Type B pancreatic cell (in vitro differentiated cells): ENCODE data around the gene SYNDIG1. TPM values are rescaled to one million over a fixed set of nuclear protein-coding genes. Genes with fewer than 3 reads are reported as not detected.

ENCODE experiments used
- DNase-seq: peaks from one replicate; pipeline ENCODE4 v3.0.0; 2021; ENCODE audit warnings: mixed read lengths; ENCODE audit not compliant: unreplicated experiment; ENCODE audit errors: extremely low spot score
- H3K27ac Mint-ChIP-seq: 2 replicates; pipeline ENCODE4 v1.8.0; 2021; ENCODE audit warnings: mild to moderate bottlenecking, mixed read lengths
- H3K27me3 Mint-ChIP-seq: 2 replicates; pipeline ENCODE4 v1.8.0; 2021; ENCODE audit warnings: mixed read lengths
- H3K36me3 Mint-ChIP-seq: 2 replicates; pipeline ENCODE4 v1.8.0; 2021; ENCODE audit warnings: mixed read lengths
- H3K4me1 Mint-ChIP-seq: one replicate; pipeline ENCODE4 v1.8.0; 2021; ENCODE audit warnings: mixed read lengths; ENCODE audit not compliant: unreplicated experiment
- H3K4me3 Mint-ChIP-seq: 2 replicates; pipeline ENCODE4 v1.8.0; 2021; ENCODE audit warnings: mild to moderate bottlenecking, mixed read lengths
- H3K9me3 Mint-ChIP-seq: 2 replicates; pipeline ENCODE4 v1.8.0; 2021; ENCODE audit warnings: mixed read lengths
- total RNA-seq: library from RNA; stranded (reverse); gene quantifications from 2 replicates; pipeline ENCODE4 v1.2.1, GENCODE V29; 2021; ENCODE audit warnings: low replicate concordance
- TF ChIP-seq, protein P1 (sequence below): fragments of 200-600 bp; sonication (generic); conservative IDR thresholded peaks from 2 replicates; pipeline ENCODE4 v1.5.0; 2021; ENCODE audit warnings: antibody characterized with exemption, mild to moderate bottlenecking

Gene SYNDIG1
- total RNA-seq, 1 donor from 2014 or later: 4.3 TPM

DNA sequence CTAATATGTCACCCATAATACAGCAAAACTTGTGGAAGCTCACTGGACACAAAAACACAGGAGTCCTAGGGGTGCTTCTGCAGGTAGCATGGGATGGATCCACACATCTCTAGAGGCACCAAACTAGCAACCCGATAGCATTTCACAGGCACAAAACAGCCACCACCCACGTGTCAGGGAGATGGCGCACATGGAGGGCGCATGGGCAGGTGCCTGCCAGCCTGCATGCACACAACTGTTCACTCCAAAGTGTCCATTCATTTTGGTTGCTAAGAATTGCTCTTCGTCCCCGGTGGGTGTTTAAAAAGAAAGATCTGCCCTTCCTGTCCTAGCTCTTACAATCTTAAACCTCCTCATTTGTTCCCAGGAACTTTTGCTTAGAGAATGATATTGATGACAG lies 171.3 kb downstream of the SYNDIG1 start:
- peaks cover 6% of the 10 kb centered on the region for H3K4me1 Mint-ChIP-seq
- no peak overlapping the region for H3K4me3 Mint-ChIP-seq
- H3K9me3 Mint-ChIP-seq: peaks cover 11% of the 10 kb centered on the region

DNA sequence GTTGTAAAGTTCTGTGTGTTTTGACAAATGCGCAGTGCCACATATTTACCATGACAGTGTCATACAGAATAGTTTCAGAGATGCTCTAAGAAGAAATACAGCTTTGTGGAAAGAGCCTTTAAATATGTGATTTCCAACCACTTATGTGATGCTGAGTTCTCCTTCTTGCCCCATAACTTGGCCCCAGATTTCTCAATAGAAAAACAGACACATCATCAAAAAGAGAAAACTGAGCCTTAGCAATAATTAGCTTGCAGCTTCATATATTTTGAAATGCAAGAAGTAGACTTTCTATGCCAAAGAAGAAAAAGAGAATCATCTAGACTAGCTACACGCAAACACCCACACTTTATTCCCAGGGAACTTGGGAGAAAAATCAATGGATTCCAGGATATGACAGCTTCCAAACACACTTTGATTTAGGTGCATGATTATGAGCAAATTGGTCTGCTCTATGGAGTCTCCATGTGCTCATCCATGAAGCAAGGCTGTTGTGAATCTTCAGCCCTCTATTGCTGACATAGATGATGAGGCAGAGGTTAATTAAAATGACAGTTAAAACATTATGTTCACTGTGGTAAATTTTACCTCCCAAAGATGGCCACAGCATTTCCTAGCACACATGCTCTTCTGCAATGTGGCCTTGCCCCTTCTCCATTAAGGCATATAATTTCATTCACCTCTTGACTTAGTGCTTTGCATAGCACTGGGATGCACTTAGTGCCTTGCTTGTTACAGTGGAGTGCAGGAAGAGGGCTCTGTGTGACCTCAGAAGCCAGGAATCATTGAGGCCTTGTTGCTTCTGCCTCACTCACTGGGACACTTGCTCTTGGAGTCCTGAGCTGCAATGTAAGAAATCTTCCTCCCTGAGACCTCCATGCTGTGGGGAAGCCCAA lies 174.6 kb downstream of the SYNDIG1 start:
- Mint-ChIP-seq H3K36me3 (no peaks in the 10 kb centered on the region), H3K27ac (no peak overlapping the region), H3K4me1 (no peaks in the 10 kb centered on the region), H3K9me3 (peaks cover 11% of the 10 kb centered on the region), H3K27me3 (no peaks in the 10 kb centered on the region), H3K4me3 (no peak overlapping the region)
- DNase-seq: no peak
- TF ChIP-seq, protein P1, sequence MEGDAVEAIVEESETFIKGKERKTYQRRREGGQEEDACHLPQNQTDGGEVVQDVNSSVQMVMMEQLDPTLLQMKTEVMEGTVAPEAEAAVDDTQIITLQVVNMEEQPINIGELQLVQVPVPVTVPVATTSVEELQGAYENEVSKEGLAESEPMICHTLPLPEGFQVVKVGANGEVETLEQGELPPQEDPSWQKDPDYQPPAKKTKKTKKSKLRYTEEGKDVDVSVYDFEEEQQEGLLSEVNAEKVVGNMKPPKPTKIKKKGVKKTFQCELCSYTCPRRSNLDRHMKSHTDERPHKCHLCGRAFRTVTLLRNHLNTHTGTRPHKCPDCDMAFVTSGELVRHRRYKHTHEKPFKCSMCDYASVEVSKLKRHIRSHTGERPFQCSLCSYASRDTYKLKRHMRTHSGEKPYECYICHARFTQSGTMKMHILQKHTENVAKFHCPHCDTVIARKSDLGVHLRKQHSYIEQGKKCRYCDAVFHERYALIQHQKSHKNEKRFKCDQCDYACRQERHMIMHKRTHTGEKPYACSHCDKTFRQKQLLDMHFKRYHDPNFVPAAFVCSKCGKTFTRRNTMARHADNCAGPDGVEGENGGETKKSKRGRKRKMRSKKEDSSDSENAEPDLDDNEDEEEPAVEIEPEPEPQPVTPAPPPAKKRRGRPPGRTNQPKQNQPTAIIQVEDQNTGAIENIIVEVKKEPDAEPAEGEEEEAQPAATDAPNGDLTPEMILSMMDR: no peak

More for the DNA sequence above, 171.3 kb downstream of the SYNDIG1 start:
- TF ChIP-seq, protein P1: no peak
- Mint-ChIP-seq H3K36me3 (no peaks in the 10 kb centered on the region), H3K27ac (no peak overlapping the region), H3K27me3 (no peaks in the 10 kb centered on the region)
- DNase-seq: no peak

DNA sequence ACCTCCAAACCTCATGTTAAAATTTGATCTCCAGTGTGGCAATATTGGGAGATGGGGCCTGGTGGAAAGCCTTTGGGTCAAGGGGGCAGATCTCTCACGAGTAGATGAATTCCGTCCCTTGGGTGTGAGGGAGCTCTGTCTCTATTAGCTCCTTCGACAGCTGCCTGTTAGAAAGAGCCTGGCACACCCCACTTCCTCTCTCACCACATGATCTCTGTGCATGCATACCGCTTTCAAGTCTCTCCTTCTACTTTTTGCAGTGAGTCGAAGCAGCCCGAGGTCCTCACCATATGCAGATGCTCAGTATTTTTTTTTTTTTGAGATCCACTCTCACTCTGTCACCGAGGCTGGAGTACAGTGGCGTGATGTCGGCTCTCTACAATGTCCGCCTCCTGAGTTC lies 176.9 kb downstream of the SYNDIG1 start:
- Mint-ChIP-seq H3K4me3 (no peak overlapping the region), H3K9me3 (peaks cover 11% of the 10 kb centered on the region), H3K27me3 (no peaks in the 10 kb centered on the region), H3K36me3 (no peaks in the 10 kb centered on the region), H3K4me1 (no peaks in the 10 kb centered on the region), H3K27ac (no peak overlapping the region)
- no peak for DNase-seq
- TF ChIP-seq, protein P1: no peak

DNA sequence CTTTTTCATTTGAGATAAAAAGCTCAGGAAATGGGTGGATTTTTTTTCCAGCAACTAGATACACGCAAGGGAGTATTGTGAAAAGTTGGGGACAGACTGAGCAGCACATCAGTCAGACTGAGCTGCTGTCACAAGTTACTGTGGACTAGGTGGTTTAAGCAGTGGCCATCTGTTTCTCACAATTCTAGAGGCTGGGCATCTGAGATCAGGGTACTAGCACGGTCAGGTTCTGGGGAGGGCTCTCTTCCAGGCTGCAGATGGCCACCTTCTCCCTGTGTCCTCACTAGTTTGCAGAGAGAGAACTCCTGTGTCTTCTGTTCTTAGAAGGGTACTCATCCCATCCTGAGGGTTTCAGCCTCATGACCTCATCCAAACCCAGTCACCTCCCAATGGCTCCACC lies 178.3 kb downstream of the SYNDIG1 start:
- H3K27me3 Mint-ChIP-seq: no peaks in the 10 kb centered on the region
- TF ChIP-seq, protein P1: no peak
- no peak overlapping the region for H3K27ac Mint-ChIP-seq
- no peak overlapping the region for H3K4me3 Mint-ChIP-seq
- H3K4me1 Mint-ChIP-seq: no peaks in the 10 kb centered on the region
- H3K9me3 Mint-ChIP-seq: peaks cover 11% of the 10 kb centered on the region
- no peak for DNase-seq
- no peaks in the 10 kb centered on the region for H3K36me3 Mint-ChIP-seq

DNA sequence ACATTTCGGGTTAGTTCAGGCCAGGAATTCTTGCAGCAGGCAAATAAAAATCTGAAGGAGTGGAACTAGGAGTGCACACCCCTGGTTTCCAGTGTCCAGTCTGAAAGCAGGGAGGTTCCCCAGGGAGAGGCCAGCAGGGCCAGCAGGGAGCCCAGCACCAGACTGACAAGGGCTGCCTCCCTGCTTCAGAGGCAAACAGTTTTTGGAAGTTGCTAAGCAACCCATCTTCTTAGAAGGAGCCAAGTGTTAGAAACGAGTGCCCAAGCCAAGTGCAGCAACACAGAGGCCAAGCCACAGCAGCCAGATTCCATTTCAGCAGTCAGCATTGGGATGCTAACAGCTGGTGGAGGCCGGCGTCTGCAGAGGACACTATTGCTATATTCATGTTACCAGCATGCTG lies 179.1 kb downstream of the SYNDIG1 start:
- no peak for DNase-seq
- H3K4me1 Mint-ChIP-seq: peaks cover 5% of the 10 kb centered on the region
- no peaks in the 10 kb centered on the region for H3K36me3 Mint-ChIP-seq
- H3K27ac Mint-ChIP-seq: no peak overlapping the region
- no peak overlapping the region for H3K4me3 Mint-ChIP-seq
- TF ChIP-seq, protein P1: no peak
- H3K9me3 Mint-ChIP-seq: peaks cover 5% of the 10 kb centered on the region
- no peaks in the 10 kb centered on the region for H3K27me3 Mint-ChIP-seq
